HG03378 (cell line): ENCODE data around the gene C22orf15.

Source experiments
- ATAC-seq: cut with Tn5 transposase; IDR thresholded peaks from one replicate; pipeline ENCODE4 v1.9.1; 2021; ENCODE audit warnings: mild to moderate bottlenecking, moderate library complexity; ENCODE audit not compliant: unreplicated experiment

Gene C22orf15

GRCh38 chr22:23786752-23787599 is 24.2 kb downstream of the C22orf15 start, which contains the start of gene SMARCB1:
SMARCB1 (plus strand) TSS chr22:23786966; CDS start chr22:23787170, 204 bp downstream.
- ATAC-seq: no peak

GRCh38 chr22:23787600-23787896 is 24.8 kb downstream of the C22orf15 start:
- no peak for ATAC-seq

GRCh38 chr22:23787910-23788309 is 25.1 kb downstream of the C22orf15 start:
- ATAC-seq: no peak

DNA sequence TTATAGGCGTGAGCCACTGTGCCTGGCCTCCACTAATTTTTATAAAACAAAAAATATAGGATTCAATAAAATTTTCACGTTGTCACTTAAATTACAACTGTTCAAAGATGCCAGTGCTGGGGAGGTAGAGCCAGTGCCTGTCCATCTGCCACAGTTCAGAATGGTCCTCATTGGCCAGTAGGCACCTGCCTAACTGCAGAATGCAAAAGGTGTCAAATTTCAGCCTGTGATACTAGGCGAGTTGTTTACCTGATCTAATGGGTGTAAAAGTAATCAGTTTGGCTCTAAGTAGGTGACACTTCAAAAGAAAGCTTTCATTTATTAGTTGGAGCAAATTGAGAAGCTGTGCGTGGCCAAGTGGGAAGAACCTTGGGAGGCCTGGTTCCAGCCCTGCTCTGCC is 26.3 kb downstream of the C22orf15 start:
- no peak for ATAC-seq

DNA sequence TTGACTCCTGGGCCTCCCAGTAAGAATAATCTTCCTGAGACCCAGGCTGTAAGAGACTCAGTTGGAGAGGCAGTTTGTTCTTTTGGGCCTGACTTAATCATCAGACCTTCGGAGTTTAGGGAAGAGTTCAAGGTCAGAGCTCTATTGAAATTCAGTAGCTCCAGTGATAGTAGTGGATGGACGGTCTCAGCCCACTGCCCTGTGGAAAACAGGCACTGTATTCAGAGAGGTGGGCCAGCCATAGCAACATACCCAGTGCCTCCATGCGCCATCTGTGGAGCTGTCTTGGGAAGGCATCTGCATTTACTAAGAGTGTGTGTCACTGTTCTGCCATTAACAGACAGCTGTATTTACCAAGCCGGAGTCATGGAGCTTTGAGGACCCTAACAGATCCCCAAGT is 26.8 kb downstream of the C22orf15 start:
- no peak for ATAC-seq

DNA sequence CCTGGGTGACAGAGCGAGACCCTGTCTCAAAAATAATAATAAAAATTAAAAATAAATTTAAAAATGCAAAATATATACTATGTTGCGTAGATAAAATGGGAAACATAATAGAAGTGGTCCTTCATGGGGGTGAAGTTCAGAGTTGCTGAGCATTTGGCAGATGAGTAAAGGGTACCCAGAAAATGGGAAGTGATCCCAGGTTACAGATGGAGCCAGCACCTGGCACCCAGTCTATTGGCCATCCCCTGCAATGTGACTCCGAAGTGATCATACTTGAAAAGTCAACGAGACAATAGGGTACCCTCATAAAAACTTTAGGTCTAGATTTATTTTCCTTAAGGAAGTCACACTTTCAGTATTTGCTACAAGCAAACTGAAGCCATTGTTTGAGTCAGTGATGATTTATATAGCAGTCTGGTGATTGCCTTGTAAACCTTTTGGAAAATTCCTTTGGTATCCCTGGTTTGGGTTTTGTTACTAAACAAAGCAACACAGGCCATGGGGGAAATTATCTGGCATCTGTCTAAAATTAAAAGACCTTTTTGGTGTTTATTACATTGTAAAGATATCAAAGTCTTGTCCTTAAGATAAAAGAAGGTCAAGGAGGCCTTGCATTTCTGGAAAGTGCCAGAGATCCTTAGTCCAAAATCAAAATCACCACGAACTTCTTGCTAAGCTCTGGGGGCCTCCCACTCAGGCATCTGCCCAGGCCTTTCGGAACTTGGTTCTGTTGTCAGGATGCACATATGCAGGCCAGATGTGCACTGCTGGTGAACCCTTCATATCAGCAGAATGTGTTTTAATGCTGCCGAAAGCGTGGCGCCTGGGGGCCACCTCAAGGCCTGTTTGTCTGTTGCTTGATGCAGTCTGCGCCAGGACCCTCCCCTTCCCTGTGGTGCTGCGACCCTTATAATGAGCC is 28.3 kb downstream of the C22orf15 start:
- ATAC-seq: no peak

- no peak for ATAC-seq
These were observed 29.2 kb downstream of the C22orf15 start for GRCh38 chr22:23791738-23792645.

DNA sequence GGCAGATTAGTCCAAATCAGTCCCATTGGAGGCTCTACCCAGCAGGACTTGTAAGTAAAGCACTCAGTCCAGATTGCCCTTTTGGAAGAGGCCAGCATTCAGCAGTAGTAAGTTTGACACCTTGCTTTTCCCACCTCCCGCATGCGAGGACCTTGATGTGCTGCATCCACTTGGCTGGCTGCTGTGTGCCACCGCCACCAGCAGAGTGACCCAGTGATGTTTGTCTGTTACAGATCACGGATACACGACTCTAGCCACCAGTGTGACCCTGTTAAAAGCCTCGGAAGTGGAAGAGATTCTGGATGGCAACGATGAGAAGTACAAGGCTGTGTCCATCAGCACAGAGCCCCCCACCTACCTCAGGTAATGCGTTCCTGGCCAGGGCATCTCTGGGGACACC is 30.5 kb downstream of the C22orf15 start:
- ATAC-seq: no peak

DNA sequence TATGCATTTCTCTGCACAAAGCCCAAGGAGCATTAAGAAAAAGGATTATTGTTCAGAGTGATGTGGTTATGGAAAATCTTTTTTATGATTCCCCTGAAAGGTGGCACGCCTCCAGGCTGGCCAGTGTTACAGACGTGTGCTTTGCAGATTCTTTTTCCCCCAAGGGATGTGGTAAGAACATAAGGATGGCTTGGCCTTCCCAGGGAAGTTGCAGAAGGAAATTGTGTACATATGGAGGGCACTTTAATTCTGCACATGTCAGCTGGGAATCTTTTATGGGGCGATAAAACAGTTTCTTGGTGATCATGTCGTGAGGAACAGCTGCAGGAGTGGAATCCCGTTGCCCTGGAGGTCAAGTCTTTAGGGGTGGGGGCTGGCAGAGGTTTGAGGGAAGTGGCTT is 33.7 kb downstream of the C22orf15 start:
- ATAC-seq: no peak

- peak; percentile 60 for ATAC-seq
These were observed 37.8 kb downstream of the C22orf15 start for GRCh38 chr22:23800297-23801237.

DNA sequence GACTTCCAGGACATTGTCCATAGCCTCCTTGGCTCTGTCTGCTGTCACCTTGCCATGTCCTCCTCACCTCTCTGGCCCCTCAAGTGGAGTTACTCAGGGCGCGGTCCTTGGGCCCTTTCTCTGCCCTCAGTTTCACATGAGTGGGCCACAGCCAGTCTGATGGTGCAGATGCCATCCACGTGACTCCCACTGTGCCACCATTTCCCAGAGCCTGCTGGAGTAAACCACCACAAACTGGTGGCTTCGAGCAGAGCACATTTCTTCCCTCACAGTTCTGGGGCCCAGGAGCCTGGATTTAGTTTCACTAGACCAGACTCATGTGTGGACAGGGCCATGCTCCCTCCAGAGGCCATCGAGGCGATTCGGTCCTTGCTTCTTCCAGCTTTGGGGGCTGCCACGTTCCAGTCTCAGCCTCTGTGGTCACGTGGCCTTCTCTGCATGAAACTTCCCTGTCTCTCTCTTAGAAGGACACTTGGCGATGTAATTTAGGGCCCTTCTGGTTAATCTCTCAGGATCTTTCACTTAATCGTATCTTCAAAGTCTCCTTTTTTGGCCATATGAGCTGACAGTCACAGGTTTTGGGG is 38.5 kb downstream of the C22orf15 start:
- no peak for ATAC-seq

GRCh38 chr22:23801886-23802377 is 39.1 kb downstream of the C22orf15 start:
- no peak for ATAC-seq

DNA sequence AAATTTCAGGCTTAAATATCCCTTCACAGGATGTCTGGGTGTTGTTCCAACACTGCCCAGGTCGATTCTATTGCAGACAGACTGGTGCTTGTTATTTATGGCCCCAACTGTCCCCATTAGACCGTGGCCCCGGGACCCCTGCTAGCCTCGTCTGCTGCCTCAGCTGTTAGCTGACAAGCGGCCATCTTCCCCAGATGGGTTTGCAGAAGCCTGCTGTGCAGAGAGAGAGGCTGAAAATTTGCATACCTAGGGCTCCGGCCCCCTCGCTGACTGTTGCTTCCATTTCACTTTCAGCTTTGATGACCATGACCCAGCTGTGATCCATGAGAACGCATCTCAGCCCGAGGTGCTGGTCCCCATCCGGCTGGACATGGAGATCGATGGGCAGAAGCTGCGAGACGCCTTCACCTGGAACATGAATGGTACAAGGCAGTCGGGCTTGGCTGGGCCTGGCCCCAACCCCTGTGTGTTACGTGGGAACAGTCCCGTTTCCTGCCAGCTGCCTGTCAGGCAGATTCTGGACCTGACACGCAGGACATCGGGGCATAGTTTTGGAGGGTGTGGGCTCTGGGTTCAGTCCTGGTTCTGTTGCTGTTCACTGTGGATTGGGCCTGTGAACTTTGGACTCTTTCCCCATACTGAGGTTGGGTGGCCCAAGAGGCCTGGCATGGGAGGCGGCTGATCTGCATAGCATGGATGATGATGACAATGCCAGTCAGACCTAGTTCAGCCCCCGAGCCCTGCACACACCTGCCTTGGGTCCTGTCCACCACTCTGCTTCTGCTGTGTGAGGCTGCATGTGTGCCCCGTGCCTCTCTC is 40.4 kb downstream of the C22orf15 start:
- ATAC-seq: no peak

- ATAC-seq: no peak
These were observed 42.0 kb downstream of the C22orf15 start for GRCh38 chr22:23804781-23805291.

DNA sequence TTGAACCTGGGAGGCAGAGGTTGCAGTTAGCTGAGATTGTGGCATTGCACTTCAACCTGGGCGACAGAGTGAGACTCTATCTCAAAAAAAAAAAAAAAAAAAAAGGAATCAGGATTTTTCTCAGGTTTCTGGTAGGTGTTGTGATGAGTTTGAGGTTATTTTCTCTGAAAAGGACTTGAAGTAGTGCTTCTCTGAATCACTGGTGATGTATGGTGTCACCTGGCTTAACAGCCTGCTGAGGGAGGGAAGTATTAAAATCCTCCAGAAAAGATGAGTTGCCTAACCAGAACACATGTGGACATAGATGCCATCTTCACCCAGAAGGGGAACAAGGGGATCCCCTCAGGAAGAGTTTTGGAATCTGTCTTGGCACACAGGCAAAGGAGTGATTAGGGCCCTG is 44.0 kb downstream of the C22orf15 start:
- ATAC-seq: no peak

DNA sequence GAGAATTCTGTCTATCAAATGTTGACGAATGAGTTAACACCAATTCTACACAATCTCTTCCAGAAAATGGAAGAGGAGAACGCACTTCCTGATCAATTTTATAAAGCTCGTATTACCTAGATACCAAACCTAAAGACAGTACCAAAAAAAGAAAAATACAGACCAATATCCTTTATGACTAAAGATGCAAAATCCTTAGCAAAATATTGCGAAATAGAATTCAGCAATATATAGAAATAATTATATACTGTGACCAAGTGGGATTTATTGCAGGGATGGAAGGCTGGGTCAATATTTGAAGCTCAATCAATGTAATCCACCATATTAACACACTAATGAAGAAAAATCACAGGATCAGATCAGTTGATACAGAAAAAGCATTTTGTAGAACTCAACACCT is 49.6 kb downstream of the C22orf15 start:
- ATAC-seq: no peak
